Sigmoid colon (tissue), 7 donors: ENCODE results near the gene HOXB4. TPM values are rescaled to one million over a fixed set of nuclear protein-coding genes. Genes with fewer than 3 reads are reported as not detected.

Source experiments
- DNase-seq: peaks from one replicate; pipeline ENCODE4 v3.0.0-alpha.2; 2019
- H3K27ac ChIP-seq, 4 donors: fragments of 200-600 bp; sonication (generic); one replicate each; pipeline ENCODE4 v1.5.1; 2016 to 2019; ENCODE audit warnings: mild to moderate bottlenecking in 1 of 4
- H3K27me3 ChIP-seq, 3 donors: fragments of 200-600 bp; sonication (generic); one replicate each; pipeline ENCODE4 v1.5.1; 2019; ENCODE audit warnings: mild to moderate bottlenecking in 1 of 3
- H3K36me3 ChIP-seq, 4 donors: fragments of 200-600 bp; sonication (generic); one replicate each; pipeline ENCODE4 v1.5.1; 2016 to 2019
- H3K4me1 ChIP-seq, 4 donors: fragments of 200-600 bp; sonication (generic); one replicate each; pipeline ENCODE4 v1.5.1; 2017 to 2019
- H3K4me3 ChIP-seq, 4 donors: fragments of 200-600 bp; sonication (generic); one replicate each; pipeline ENCODE4 v1.5.1; 2017 to 2019; ENCODE audit warnings: mild to moderate bottlenecking in 2 of 4, moderate library complexity in 1 of 4
- H3K9me3 ChIP-seq, 4 donors: fragments of 200-600 bp in 3 of 4; sonication (generic) in 3 of 4; one replicate each; pipeline versions ENCODE4 v1.5.1 to v1.6.1; 2013 to 2019
- CTCF ChIP-seq, 4 experiments: fragments of 450-650 bp in 3 of 4; fragments of 200-600 bp in 1 of 4; IDR thresholded peaks; one replicate each; pipeline ENCODE4 v1.5.1; 2016 to 2019; ENCODE audit warnings: antibody characterized with exemption in 4 of 4, mild to moderate bottlenecking in 3 of 4, moderate library complexity in 2 of 4
- EP300 ChIP-seq, 4 donors: sonication (generic); formaldehyde crosslinking; IDR thresholded peaks; one replicate each; pipeline ENCODE4 v1.6.1; 2017; ENCODE audit warnings: antibody characterized with exemption in 4 of 4
- POLR2A ChIP-seq, 2 donors: fragments of 450-650 bp; IDR thresholded peaks; one replicate each; pipeline ENCODE4 v1.6.1; 2016; ENCODE audit warnings: antibody characterized with exemption in 2 of 2, mild to moderate bottlenecking in 2 of 2, moderate library complexity in 2 of 2
- POLR2AphosphoS5 ChIP-seq, 4 donors: sonication (generic); formaldehyde crosslinking; IDR thresholded peaks; one replicate each; pipeline ENCODE4 v1.6.1; 2017; ENCODE audit warnings: antibody characterized with exemption in 4 of 4
- WGBS, 2 donors: extraction: QIAGEN DNeasy Blood & Tissue Kit; methylation state at CpG; one replicate each; pipeline ENCODE4 v1.1.7; 2013; 5-methylcytosine and 5-hydroxymethylcytosine counted together
- intact Hi-C: fragments of 100-400 bp; cut with DNase I; formaldehyde crosslinking; loops from one replicate; pipeline ENCODE4 v1.15.1; 2023
- polyA plus RNA-seq, 3 donors: library from polyadenylated mRNA; stranded (reverse); fragments of 200-250 nt; gene quantifications; one replicate each; pipeline ENCODE4 v1.2.3, GENCODE V29; 2013
- total RNA-seq, 4 donors: library from RNA; depleted of rRNA; stranded (reverse); fragments of >200 nt; gene quantifications; one replicate each; pipeline ENCODE4 v1.1.0, GENCODE V29; 2016
- donor health status: healthy with polysubstance abuse.
- donor health status: Bipolar disorder and iron deficiency.
- donor health status: healthy.

The HOXB4 gene
- total and polyA plus RNA-seq, 7 donors = 0.23 to 8.3 (median 4.6) TPM

GRCh38 chr17:48624544-48625494, 46.7 kb upstream of the HOXB4 start:
- no peaks in the 10 kb centered on the region for H3K9me3 ChIP-seq
- TF ChIP-seq CTCF (IDR thresholded peaks at IDR 0.05) (no peak), EP300 (IDR thresholded peaks at IDR 0.05) (no peak), POLR2A (IDR thresholded peaks at IDR 0.05) (no peak), POLR2AphosphoS5 (IDR thresholded peaks at IDR 0.05) (no peak)
- H3K36me3 ChIP-seq = no peaks in the 10 kb centered on the region
- peak overlapping the region in 1 of 4 donors; percentile 11 for H3K27ac ChIP-seq
- no peak for DNase-seq
- peak overlapping the region in 3 of 4 donors; percentile 31 to 45 (median 32) for H3K4me3 ChIP-seq
- WGBS, 2 donors = 1 to 2% methylated on average over 66 of the region's 66 CpGs
- peaks cover 0 to 26% (median 24%) of the 10 kb centered on the region in 4 donors for H3K4me1 ChIP-seq
- peaks cover 83 to 100% (median 99%) of the 10 kb centered on the region in 3 donors for H3K27me3 ChIP-seq
- intact Hi-C loops = loop anchor here (5.0 kb wide), 1 partner anchor 102 kb away; the partner anchor contains the start of gene HOXB13

- Histone ChIP-seq H3K27ac (no peak overlapping the region), H3K4me1 (peaks cover 0 to 33% (median 29%) of the 10 kb centered on the region in 4 donors), H3K36me3 (no peaks in the 10 kb centered on the region), H3K9me3 (no peaks in the 10 kb centered on the region), H3K4me3 (no peak overlapping the region), H3K27me3 (peaks cover 84 to 100% (median 99%) of the 10 kb centered on the region in 3 donors)
- TF ChIP-seq POLR2AphosphoS5 (IDR thresholded peaks at IDR 0.05) (no peak), POLR2A (IDR thresholded peaks at IDR 0.05) (no peak), CTCF (IDR thresholded peaks at IDR 0.05) (no peak), EP300 (IDR thresholded peaks at IDR 0.05) (no peak)
- no peak for DNase-seq
- intact Hi-C loops = loop anchor here (5.0 kb wide), 1 partner anchor 103 kb away; the partner anchor contains the start of gene HOXB13
- WGBS, 2 donors = 16 to 47% methylated on average over 5 of the region's 5 CpGs
These were observed 46.0 kb upstream of the HOXB4 start for GRCh38 chr17:48624118-48624517.

GRCh38 chr17:48623583-48623982, 45.4 kb upstream of the HOXB4 start:
- Histone ChIP-seq H3K4me1 (peaks cover 0 to 38% (median 32%) of the 10 kb centered on the region in 4 donors), H3K4me3 (no peak overlapping the region), H3K9me3 (no peaks in the 10 kb centered on the region), H3K27ac (no peak overlapping the region), H3K36me3 (no peaks in the 10 kb centered on the region), H3K27me3 (peaks cover 80 to 100% (median 99%) of the 10 kb centered on the region in 3 donors)
- TF ChIP-seq POLR2A (IDR thresholded peaks at IDR 0.05) (no peak), POLR2AphosphoS5 (IDR thresholded peaks at IDR 0.05) (no peak), CTCF (IDR thresholded peaks at IDR 0.05) (no peak)
- 49 to 53% methylated on average over 4 of the region's 4 CpGs for WGBS, 2 donors
- intact Hi-C loops = loop anchor here (5.0 kb wide), 1 partner anchor 104 kb away; the partner anchor contains the start of gene HOXB13
- DNase-seq = no peak

- peaks cover 0 to 42% (median 38%) of the 10 kb centered on the region in 4 donors for H3K4me1 ChIP-seq
- DNase-seq = no peak
- no peaks in the 10 kb centered on the region for H3K9me3 ChIP-seq
- no peak for TF ChIP-seq EP300 (IDR thresholded peaks at IDR 0.05)
- TF ChIP-seq CTCF (IDR thresholded peaks at IDR 0.05) = no peak
- TF ChIP-seq POLR2A (IDR thresholded peaks at IDR 0.05) = no peak
- no peak for TF ChIP-seq POLR2AphosphoS5 (IDR thresholded peaks at IDR 0.05)
- 81 to 88% methylated on average over 11 of the region's 11 CpGs for WGBS, 2 donors
- intact Hi-C loops = loop anchor here (5.0 kb wide), 1 partner anchor 104 kb away; the partner anchor contains the start of gene HOXB13
- H3K36me3 ChIP-seq = no peaks in the 10 kb centered on the region
- peaks cover 79 to 100% (median 97%) of the 10 kb centered on the region in 3 donors for H3K27me3 ChIP-seq
- no peak overlapping the region for H3K27ac ChIP-seq
- no peak overlapping the region for H3K4me3 ChIP-seq
These were observed 44.7 kb upstream of the HOXB4 start for GRCh38 chr17:48622857-48623256.
